Smooth muscle cell (in vitro differentiated cells): ENCODE results near the gene INTS11. TPM values are rescaled to one million over a fixed set of nuclear protein-coding genes. Genes with fewer than 3 reads are reported as not detected.
"Not testable (repeated sequence)": the region's sequence is repeated elsewhere in the genome, so short reads cannot be mapped to it uniquely, and the experiment has no call there.

Source experiments
- DNase-seq: peaks from one replicate; lab custom pipeline; 2025; ENCODE audit not compliant: unreplicated experiment; lab: John Stamatoyannopoulos, UW
- H2AFZ ChIP-seq: fragments of 200-600 bp; sonication (generic); 2 replicates; pipeline ENCODE4 v1.6.0; 2016; ENCODE audit warnings: antibody characterized with exemption, low read depth, mild to moderate bottlenecking
- H3F3A ChIP-seq: fragments of 200-600 bp; sonication (generic); 2 replicates; pipeline ENCODE4 v1.6.0; 2017; ENCODE audit warnings: antibody characterized with exemption, low read depth
- H3K27ac ChIP-seq: fragments of 200-600 bp; sonication (generic); 2 replicates; pipeline ENCODE4 v1.5.1; 2016; ENCODE audit warnings: low read depth, mild to moderate bottlenecking
- H3K27me3 ChIP-seq: fragments of 200-600 bp; sonication (generic); 2 replicates; pipeline ENCODE4 v1.6.1; 2016; ENCODE audit warnings: low read depth, mild to moderate bottlenecking
- H3K36me3 ChIP-seq: fragments of 200-600 bp; sonication (generic); 2 replicates; pipeline ENCODE4 v1.5.1; 2016; ENCODE audit warnings: low read depth
- H3K4me1 ChIP-seq: fragments of 200-600 bp; sonication (generic); 2 replicates; pipeline ENCODE4 v1.5.1; 2016; ENCODE audit warnings: low read depth
- H3K4me2 ChIP-seq: fragments of 200-600 bp; sonication (generic); 2 replicates; pipeline ENCODE4 v1.6.0; 2016; ENCODE audit warnings: mild to moderate bottlenecking
- H3K4me3 ChIP-seq: fragments of 200-600 bp; sonication (generic); 2 replicates; pipeline ENCODE4 v1.5.1; 2016; ENCODE audit warnings: mild to moderate bottlenecking
- H3K79me2 ChIP-seq: fragments of 200-600 bp; sonication (generic); 2 replicates; pipeline ENCODE4 v1.6.0; 2016; ENCODE audit warnings: low read depth, mild to moderate bottlenecking
- H3K9ac ChIP-seq: fragments of 200-600 bp; sonication (generic); 2 replicates; pipeline ENCODE4 v1.6.0; 2016; ENCODE audit warnings: low read depth
- H3K9me3 ChIP-seq: fragments of 200-600 bp; sonication (generic); replicated peaks from 2 replicates; pipeline ENCODE4 v1.5.1; 2016; ENCODE audit warnings: low read depth
- H4K20me1 ChIP-seq: fragments of 200-600 bp; sonication (generic); 2 replicates; pipeline ENCODE4 v1.6.0; 2016; ENCODE audit warnings: low read depth
- CTCF ChIP-seq: fragments of 200-600 bp; sonication (generic); IDR thresholded peaks from 2 replicates; pipeline ENCODE4 v1.5.1; 2017; ENCODE audit warnings: borderline replicate concordance, mild to moderate bottlenecking, antibody characterized with exemption; ENCODE audit not compliant: insufficient read depth, poor library complexity, severe bottlenecking
- WGBS: methylation state at CpG from one replicate; pipeline ENCODE4 v1.1.7; 2016; ENCODE audit warnings: low lambda C conversion rate; 5-methylcytosine and 5-hydroxymethylcytosine counted together
- polyA plus RNA-seq: library from polyadenylated mRNA; unstranded; fragments of >200 nt; fragmentation: Nextera tagmentation; extraction: Ambion mirVana; gene quantifications from 2 replicates; pipeline ENCODE4 v1.2.1, GENCODE V29; 2016
- total RNA-seq: library from RNA; depleted of rRNA; stranded (reverse); fragments of >200 nt; gene quantifications from 2 replicates; pipeline ENCODE4 v1.2.3, GENCODE V29; 2014

The INTS11 gene
- total and polyA plus RNA-seq, 2 experiments from 2014 or later: 48.5 to 63.1 TPM

- H3K9me3 ChIP-seq: no peaks in the 10 kb centered on the region
- H3K27ac ChIP-seq: peak overlapping the region; percentile 72
- no peak overlapping the region for H2AFZ ChIP-seq
- H3K79me2 ChIP-seq: peaks cover 56% of the 10 kb centered on the region
- H3K4me1 ChIP-seq: no peaks in the 10 kb centered on the region
- no peak for DNase-seq
- H3K36me3 ChIP-seq: no peaks in the 10 kb centered on the region
- TF ChIP-seq CTCF: no peak
- no peaks in the 10 kb centered on the region for H3F3A ChIP-seq
- no peak overlapping the region for H3K9ac ChIP-seq
- H3K4me3 ChIP-seq: no peak overlapping the region
- 96% methylated on average over 36 of the region's 36 CpGs for WGBS
- no peak overlapping the region for H3K4me2 ChIP-seq
- H4K20me1 ChIP-seq: peaks cover 83% of the 10 kb centered on the region
- no peaks in the 10 kb centered on the region for H3K27me3 ChIP-seq
Measured at GRCh38 chr1:1318777-1319645, 5.4 kb downstream of the INTS11 start.

- Histone ChIP-seq H4K20me1 (peaks cover 86% of the 10 kb centered on the region), H3K4me3 (no peak overlapping the region), H3K79me2 (peaks cover 51% of the 10 kb centered on the region), H3K9ac (no peak overlapping the region), H3F3A (no peaks in the 10 kb centered on the region), H3K36me3 (no peaks in the 10 kb centered on the region), H3K4me2 (peak overlapping the region; percentile 54), H3K27me3 (no peaks in the 10 kb centered on the region), H2AFZ (no peak overlapping the region), H3K27ac (peak overlapping the region; percentile 72), H3K9me3 (no peaks in the 10 kb centered on the region), H3K4me1 (no peaks in the 10 kb centered on the region)
- DNase-seq: no peak
- WGBS: 71% methylated on average over 9 of the region's 9 CpGs
- no peak for TF ChIP-seq CTCF
Measured at GRCh38 chr1:1318131-1318652, 6.3 kb downstream of the INTS11 start.

GRCh38 chr1:1317420-1317819, 7.0 kb downstream of the INTS11 start:
- no peak for DNase-seq
- no peak overlapping the region for H3K4me3 ChIP-seq
- no peaks in the 10 kb centered on the region for H3K4me1 ChIP-seq
- H3K4me2 ChIP-seq: no peak overlapping the region
- WGBS: 95% methylated on average over 6 of the region's 6 CpGs
- H3K9ac ChIP-seq: no peak overlapping the region
- no peak overlapping the region for H2AFZ ChIP-seq
- peak overlapping the region; percentile 72 for H3K27ac ChIP-seq
- no peaks in the 10 kb centered on the region for H3K27me3 ChIP-seq
- TF ChIP-seq CTCF: no peak
- H3K79me2 ChIP-seq: peaks cover 45% of the 10 kb centered on the region
- H3K9me3 ChIP-seq: no peaks in the 10 kb centered on the region
- H3F3A ChIP-seq: no peaks in the 10 kb centered on the region
- H4K20me1 ChIP-seq: peaks cover 89% of the 10 kb centered on the region
- H3K36me3 ChIP-seq: no peaks in the 10 kb centered on the region

- H3K27me3 ChIP-seq, H3K36me3 ChIP-seq, H3K9me3 ChIP-seq, H3K4me3 ChIP-seq, H3K27ac ChIP-seq, H3K4me2 ChIP-seq, H3K4me1 ChIP-seq, DNase-seq, H3F3A ChIP-seq, H3K9ac ChIP-seq, H2AFZ ChIP-seq: not testable (repeated sequence)
- peaks cover 33% of the 10 kb centered on the region for H3K79me2 ChIP-seq
- peaks cover 85% of the 10 kb centered on the region for H4K20me1 ChIP-seq
- WGBS: 95% methylated on average over 8 of the region's 8 CpGs
Measured at GRCh38 chr1:1316199-1316598, 8.3 kb downstream of the INTS11 start.
